Hepatic stellate cell (primary cell): ENCODE data around the gene EPHB6.

ENCODE experiments used
- DNase-seq: peaks from one replicate; pipeline ENCODE4 v3.0.0; 2011; ENCODE audit warnings: low spot score

The EPHB6 gene

DNA sequence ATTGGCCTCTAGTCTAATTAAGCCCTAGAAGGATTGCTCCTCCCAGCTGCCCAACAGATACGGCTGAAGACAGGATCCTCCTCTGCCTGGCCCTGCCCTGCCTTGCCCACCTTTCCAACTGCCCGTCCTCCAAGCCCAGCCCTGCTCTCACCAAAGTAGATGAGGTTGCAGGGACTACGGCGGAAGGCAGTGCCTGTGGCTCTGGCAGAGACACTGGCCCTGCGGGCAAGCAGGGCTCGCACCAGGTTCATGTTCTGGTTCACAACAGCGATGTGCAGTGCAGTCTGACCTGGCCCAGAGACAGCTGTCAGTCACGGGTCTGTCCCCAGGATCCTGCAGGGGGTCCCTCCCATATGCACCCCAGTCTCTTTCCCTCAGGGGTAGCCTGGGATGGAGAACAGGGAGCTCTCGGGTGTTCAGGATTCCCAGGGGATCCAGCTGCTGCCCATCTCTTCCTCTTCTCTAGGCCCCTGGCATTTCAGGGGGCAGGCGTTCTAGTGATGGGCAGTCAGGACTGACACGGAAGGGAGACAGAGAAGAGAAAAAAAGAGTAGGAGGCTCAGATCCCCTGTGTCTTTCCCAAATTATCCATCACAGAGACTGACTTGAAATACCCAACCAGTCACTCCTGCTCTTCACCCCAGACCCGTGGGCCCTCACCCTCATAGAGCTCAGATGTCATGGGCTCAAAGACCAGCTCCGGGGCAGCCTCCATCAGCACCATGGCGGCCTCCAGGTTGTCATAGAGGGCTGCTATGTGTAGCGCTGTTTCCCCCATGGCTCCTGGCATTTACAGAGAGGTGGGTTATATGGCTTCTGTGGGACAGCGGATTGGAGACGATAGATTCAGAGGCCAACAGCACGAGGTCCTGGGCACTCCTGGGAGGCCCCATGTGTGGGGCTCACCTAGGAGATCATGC is 22.4 kb downstream of the EPHB6 start:
- DNase-seq: no peak

DNA sequence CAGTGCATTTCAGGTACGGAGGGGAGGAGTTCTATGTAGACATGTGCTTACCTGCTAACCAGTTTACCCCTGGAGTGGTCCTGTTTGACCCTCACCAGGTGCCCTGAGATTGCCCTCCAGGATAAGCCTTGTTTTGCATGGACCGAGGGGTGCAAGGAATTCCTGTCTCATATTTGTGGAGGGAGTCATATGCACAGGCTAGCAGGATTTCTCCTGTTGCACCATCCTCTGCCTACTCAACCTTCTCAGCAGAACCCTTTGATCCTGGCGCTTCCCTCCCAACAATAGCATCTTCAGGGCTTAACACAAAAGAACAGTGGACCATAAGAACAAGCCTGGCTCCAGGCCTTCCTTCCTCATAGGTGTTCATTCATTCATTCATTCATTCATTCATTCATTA is 23.4 kb downstream of the EPHB6 start:
- no peak for DNase-seq

DNA sequence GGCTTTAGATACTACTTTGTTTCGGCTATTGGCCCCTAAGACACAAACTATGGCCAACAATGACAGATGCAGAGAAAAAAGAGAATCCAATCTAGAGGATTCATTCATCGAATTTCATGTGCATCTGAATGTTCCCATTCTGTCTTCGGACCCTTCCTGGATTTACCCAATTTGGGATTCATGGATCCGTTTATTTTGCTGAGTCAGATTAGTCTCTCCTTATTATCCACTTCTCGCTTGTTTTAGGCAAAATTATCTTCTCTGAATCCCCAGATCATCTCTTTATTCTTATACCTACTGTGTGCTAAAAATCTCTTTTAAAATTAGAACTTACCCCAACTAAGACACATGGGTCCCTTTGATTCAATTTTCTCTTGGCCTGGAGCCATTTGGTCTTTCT is 24.2 kb downstream of the EPHB6 start:
- no peak for DNase-seq

DNA sequence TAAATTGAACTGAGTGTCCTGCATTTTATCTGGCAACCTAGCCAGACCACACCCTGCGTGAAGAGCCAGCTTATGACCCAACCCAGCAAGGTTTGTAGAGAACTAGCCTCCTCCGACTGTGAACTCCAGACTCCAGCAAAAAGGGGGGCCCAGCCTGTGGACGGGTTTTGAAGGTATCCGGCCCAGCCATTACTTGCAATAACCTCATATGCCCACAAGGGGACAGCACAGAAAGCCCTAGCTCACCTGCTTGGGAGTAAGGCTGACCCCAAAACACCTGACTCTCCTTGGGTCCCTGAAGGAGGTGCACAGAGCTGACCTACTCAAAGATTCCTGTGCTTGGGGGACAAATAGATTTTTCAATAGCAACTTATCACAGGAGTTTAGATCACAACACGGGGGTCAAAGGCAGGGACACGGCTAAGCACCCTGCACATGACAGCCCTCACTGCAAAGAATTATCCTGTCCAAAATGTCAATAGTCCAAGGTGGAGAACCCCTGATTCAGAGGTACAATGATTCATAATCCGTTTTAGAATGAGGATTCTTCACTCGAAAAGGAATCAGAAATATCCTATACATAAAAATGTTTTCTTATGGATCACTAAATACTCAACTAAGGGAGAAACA is 26.1 kb downstream of the EPHB6 start:
- no peak for DNase-seq

DNA sequence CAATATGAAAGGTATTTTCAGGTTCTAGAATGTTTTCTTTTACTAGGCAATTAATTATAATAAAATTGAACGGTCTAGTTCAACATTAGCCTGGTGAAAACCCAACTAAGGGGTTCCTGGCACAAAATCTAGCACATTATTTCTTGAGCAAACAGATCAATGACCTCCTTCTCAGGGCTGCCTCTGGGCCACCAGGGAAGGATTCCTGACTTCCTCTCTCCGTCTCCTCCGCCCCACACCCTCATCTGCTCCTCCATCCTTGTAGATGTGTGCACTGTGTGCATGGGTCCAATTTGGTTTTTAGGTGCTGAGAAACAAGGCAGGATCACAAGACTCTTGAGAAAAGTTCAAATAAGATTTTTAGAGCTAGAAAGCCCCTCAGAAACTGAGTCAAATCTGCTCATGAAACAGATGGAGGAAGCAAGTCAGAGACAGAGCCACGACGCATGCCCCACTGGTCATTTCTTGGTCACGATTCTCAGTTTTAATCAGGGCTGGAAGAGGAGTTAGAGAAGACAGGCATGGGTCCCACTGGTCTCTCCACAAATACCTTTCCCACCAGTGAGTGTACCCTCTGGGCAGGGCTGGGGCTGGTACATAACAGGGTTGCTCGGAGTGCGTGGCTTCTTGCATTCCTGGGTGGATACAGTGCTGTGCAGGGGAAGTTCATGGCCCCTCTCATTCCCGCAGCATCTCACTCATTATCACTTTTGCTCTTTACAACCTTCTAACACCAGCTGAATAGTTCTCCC is 26.9 kb downstream of the EPHB6 start:
- DNase-seq: no peak

DNA sequence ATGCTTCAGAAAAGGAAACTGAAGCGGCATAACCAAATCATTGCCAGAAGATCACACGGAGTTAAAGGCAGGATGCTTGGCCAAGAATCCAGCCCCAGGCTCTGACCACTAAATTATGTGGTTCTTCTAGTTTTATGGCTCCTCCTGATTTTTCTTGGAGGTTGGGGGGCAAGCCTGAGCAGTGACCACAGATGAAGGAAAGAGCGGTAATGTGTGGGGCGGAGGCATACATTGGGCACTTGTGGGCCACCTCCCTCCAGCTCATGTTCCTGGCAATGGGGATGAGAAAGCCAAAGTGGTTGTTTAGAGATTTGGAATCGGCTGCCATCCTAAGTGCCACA is 27.4 kb downstream of the EPHB6 start:
- no peak for DNase-seq

DNA sequence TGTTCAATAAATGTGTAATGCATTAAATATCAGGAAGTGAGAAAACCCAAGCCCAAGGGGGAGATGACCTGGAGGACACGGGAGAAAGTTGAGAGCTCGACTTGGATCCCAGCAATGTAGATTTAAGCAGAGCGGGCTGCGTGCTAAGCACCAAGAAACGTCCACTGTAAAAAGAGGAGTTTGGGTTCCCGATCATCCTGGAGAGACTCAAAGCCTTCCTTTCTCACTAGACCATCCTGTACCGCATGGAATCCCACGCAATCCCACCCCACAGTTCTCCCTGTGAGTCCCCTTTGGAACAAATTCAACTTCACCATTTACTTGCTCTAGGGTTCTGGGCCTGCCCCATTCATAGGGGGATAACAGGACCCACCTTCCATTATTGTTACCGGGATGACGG is 28.3 kb downstream of the EPHB6 start:
- DNase-seq: no peak

DNA sequence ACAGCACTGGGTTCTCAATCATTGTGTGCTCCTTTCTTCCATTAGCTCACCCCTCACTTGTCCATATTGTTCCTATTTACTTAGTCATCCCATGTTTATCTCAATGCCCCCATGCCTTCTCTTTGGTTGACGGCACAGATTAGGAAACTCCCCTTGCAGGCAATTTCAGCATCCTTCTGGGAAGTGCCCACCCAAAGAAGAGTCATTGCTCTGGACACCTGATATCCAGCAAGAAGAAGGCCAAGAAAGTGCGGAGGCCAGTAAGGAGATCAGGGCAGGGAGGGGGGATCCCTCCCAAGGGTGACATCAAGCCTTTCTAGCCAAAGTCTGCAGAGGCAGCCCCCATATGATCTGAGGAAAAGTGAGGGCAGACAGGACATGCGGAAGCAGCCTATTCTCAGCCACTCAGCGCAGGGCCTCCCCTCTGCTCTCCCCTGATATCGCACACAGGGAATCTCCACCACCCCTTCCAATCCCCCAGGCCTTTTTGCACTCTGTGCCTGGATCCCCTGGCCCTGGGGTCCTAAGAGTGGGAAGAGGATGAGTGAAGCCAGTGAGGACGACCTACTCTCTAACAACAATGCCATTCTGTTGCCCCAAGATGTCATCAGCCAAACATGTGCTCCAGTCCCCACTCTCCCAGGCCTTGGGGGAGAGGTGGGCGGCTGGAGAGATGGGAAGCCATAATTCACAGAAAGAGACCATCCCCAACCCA is 28.9 kb downstream of the EPHB6 start:
- no peak for DNase-seq

DNA sequence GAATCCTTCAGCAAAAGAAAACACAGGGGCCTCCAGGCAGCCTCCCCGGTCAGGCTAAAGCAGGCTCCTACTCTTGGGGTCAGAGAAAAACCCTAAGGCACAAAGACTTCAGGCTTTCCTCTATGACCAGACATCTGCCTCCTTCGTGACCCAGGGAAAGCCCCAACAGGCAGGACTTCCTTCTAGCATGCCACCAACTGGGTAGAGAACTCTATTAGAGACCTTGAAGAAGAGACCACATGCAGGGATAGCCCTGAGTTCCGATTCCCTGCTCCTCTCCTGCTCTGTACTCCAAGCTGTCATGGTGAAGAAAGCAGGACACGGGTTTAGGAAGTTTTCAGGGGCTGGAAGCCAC is 29.4 kb downstream of the EPHB6 start:
- no peak for DNase-seq

DNA sequence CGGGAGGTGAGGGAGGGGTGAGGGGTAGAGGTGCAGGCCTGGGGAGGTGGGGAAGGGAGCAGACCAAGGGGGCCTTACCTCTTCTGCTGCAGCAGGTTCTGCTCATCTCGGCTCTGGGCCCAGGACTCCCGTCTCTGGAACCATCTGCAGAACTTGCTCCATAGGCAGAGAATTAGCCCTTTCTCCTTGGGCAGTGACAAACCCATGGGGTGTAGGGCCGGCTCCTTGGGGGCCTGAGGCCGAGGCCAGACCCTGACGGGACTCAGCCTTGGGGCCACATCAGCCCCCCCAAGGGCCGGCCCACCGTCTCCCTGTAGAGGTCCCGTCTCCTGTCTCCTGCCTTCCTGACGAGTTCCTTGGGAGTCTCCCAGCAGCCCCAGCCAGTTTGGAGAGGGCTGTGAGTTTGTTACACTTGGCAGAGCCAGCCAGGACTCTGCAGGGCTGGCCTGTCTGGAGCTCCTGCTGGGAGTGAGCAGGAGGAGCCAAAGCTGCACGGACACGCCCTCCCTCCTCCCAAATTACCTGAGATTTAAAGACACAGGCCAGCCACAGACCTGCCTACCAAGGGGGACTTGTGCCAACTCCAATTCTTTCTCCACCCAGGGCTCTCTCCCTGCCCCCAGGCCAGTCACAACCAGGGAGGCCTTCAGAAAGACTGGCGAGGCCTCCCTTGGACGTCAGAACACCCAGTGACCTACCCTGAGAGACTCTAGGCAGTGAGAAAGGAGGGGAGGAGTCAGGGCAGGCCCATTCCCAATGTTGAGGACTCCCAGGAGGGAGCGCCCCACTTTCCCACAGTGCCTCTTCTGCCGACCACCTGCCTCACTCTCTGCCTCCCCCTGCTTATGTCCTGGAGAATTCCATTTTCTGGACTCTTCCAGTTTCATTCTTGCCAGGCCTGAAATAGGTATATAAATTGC is 30.7 kb downstream of the EPHB6 start, which contains the start of gene TRPV6:
Gene TRPV6, minus strand, starts transcription at position 435 of the 920 bp plus-strand sequence.
- DNase-seq: no peak

DNA sequence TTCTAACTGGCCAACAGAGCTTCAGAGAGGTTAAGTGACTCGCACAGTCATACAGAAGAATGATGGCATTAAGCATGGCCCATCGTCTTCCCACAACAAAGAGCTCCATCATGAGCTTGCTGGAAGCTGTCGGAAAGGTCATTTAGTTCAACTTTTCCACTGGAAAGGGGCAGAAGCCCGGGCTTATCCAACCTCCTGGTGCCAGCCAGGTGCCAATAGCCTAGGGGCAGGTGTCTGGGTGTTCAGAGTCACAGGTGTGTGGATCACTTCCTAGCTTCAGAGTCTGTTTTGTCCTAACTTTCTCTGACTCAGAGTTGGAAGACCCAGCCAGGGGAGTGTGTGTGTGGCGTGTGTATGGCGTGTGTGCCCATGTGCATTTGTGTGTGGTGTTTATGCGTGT is 32.0 kb downstream of the EPHB6 start:
- no peak for DNase-seq

DNA sequence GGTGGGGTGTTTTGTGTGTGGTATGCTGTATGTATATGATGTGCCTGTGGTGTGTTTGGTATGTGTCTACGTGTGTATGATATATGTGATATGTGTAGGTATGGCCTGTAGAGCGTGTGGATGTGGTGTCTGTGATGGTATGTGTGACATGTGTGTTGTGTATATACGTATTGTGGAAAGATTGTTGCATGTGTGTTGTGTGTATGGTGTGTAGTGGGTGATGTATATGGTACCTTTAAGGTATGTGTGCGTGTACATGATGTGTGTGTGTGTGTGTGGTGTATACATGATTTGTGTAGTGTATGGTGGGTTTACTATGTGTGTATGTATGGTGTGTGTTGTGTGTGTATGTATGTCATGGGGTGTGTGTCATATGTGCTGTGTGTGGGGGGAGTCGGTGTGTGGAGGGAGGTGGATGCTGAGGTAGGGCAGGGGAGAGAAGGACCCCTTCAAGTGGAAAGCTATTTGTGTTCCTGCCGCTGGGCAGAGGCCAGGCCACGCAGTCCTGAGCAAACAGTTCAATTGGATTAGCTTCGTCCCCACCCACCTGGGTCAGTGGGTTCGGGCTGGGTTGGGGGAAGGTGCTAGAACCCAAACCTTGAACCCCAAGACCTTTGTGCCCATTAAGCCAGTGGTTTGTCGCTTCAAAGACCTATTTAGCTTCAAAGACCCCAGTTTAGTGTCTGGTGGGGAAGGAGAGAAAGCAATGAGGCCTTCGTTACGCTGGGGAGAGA is 32.6 kb downstream of the EPHB6 start:
- DNase-seq: no peak

DNA sequence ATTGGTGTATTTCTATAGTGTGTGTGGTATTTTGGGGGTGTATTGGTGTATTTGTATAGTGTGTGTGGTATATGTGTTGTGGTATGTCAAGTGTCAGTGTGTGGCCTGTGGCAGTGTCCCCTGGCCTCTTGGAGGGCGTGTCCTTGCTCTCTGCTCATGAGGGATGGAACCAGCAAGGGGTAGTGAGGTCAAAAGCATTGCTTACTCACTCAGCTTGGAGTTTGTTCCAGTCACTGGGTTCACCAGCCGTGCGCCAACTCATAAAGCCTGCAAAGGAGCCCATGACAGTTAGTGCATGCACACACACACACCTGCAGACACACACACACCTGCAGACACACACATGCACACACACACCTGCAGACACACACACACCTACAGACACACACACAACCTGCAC is 34.9 kb downstream of the EPHB6 start:
- no peak for DNase-seq

DNA sequence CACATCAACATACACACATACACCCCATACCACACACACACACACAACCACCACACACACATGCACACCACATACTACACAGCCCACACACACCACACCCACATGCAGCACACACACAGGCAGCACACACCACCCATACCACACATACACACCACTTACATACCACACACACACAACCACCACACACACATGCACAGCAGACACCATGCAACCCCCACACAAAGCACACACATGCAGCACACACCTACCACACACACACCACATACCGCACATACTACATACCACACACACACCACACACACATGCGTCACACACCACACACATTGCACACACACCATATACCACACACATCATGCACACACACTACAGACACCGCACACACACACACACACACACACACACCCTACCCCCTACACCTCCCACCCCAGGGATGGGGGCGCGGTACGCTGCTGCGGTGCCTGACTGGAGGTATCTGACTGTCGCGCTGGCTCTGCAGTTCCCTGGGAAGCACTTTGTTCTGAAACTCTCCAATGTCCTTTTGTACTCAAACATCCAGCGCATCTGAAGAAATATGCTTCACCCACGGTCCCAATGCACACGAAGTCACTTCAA is 36.1 kb downstream of the EPHB6 start:
- DNase-seq: no peak

DNA sequence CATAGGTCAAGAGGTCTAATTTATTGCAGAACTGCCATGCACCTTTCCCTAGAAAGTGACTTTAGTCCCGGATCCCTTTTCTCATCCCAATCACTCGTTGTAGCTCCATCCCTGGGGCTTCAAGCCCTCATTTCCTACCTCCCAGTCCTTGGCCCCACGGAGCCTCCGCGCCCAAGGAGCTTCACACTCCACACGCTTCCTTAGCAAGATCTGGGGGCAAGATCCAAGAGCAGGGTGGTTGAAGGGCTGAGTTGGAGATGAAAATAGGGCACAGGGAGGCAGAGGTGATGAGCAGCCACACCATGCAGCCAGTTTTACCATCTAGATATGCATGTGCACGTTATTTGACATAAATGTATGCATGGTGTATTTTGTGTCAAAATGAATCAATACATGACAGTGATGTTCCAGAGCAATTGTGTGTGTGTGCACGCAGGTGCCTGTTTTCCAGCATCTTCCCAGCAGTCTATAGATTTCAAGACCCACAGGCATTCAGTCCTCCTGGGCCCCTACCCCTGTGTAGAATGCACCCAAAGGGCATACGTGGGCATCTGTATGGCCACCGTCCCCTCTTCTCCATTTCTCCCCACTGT is 36.7 kb downstream of the EPHB6 start:
- DNase-seq: no peak

DNA sequence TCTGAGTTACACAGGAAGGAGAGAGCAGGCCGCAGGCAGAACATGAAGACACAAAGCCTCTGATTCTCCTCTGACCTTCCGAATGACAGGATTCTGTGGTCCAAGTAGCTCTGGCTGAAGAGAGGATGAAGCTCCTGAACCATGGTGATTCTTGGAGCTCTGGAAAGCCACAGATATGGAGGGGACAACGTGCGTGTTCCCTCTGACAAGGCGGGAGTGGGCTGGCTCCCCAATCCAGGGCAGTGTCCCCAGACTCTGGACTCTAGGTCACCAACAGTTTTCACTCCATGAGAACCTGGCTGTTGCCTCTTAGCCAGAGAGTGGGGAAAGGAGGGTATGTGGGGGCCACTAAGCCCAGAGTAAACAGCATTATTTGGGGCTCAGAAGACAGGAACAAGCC is 38.1 kb downstream of the EPHB6 start:
- DNase-seq: no peak

DNA sequence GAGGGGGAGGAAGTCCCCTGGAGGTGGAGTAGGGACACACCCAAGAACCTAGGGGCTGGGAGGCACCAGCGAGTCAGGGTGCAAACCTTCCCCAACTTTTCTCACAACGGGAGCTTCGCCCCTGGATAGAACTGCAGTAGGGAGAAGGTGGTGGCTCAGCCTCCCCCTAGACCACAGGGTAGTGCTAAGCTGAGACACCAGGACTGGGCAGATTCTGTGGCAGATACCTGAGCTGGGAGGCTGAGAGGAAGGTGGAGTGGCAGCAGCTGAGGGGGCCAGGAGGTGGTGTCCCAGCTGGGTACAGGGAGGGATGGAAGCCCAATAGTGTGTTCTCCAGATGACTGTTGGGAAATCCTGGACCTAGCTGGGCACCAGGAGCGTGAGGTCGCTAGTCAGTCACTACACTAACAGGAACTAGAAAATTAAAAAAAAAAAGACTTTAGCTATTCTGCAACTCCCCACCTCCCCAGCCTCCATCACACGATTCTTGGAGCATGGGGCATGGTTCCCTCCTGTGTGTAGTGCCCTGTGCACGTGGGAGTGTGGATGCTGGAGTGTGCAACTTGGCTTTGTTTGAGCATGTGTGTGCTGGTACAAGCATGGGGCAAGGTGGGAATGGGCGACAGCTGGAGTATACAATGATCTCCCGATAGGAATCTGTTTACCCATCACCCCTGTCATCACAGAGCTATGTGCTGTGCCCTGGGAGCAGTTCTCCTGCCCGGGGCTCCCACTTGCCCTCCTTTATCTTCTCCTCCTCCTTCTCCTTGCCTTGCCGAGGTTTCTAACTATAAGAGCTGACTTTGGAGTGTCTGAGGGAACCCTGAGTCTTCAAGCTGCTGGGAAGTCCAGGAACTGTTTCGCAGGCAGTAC is 39.5 kb downstream of the EPHB6 start:
- DNase-seq: no peak

DNA sequence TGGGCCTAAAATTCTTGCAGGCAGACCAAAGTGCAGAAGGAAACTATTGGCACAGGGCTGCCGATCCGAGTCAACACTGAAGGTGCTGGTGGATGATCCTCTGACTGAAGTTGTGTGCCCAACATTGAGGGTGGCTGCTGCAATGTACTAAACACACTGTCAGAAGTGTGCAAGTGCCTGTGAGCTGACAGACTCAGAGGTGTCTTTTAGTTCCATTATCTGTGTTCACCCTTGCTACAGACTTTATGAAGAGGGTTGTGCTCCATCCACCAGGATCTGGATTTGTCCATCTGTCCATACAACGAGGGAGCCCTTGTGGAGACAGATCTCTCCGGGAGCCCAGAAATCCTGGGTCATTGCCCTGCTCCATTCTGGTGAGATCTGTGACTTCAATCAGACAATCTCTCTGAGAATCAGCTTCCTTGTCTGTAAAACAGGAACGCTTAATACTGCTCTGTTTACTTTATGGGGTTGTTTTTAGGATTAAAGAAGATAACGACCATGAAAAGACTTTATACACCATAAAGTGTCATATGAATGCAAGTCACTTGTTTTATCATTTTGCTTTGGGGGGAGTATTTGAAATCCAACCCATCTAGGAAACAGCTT is 40.2 kb downstream of the EPHB6 start:
- no peak for DNase-seq
